Left kidney (tissue), 8 donors: Measurements from ENCODE around the gene TMOD3. TPM values are rescaled to one million over a fixed set of nuclear protein-coding genes. Genes with fewer than 3 reads are reported as not detected.
A peak's percentile ranks its signal among the peaks of the same experiment; 100 is the strongest.
"Not testable (repeated sequence)": the region's sequence is repeated elsewhere in the genome, so short reads cannot be mapped to it uniquely, and the experiment has no call there.

ENCODE experiments used
- DNase-seq: peaks from one replicate; pipeline ENCODE4 v3.0.0-alpha.2; 2013
- long read RNA-seq, 8 donors: transcript quantifications; one replicate each; lab custom pipeline, GENCODE V29; 2026
- polyA plus RNA-seq: library from polyadenylated mRNA; unstranded; fragments of 120-200 nt; gene quantifications from one replicate; pipeline ENCODE4 v1.2.1, GENCODE V29; 2013; ENCODE audit not compliant: insufficient read length

Gene TMOD3
- polyA plus RNA-seq, result 57.7 TPM
- long read RNA-seq, donor 1, full-length matches to known transcripts, result 15 of 102 reads
- long read RNA-seq, donor 1, partial matches to known transcripts, result 81 of 102 reads
- long read RNA-seq, donor 1, other reads (novel, unspliced or antisense), result 6 of 102 reads
- long read RNA-seq, donor 2, full-length matches to known transcripts, result 12 of 90 reads
- long read RNA-seq, donor 2, partial matches to known transcripts, result 72 of 90 reads
- long read RNA-seq, donor 2, other reads (novel, unspliced or antisense), result 6 of 90 reads
- long read RNA-seq, donor 3, full-length matches to known transcripts, result 11 of 48 reads
- long read RNA-seq, donor 3, partial matches to known transcripts, result 37 of 48 reads
- long read RNA-seq, donor 3, other reads (novel, unspliced or antisense), result 0 of 48 reads
- long read RNA-seq, donor 4, result 0 reads
- long read RNA-seq, donor 5, full-length matches to known transcripts, result 10 of 74 reads
- long read RNA-seq, donor 5, partial matches to known transcripts, result 37 of 74 reads
- long read RNA-seq, donor 5, other reads (novel, unspliced or antisense), result 27 of 74 reads
- long read RNA-seq, donor 6, full-length matches to known transcripts, result 9 of 14 reads
- long read RNA-seq, donor 6, partial matches to known transcripts, result 5 of 14 reads
- long read RNA-seq, donor 6, other reads (novel, unspliced or antisense), result 0 of 14 reads
- long read RNA-seq, donor 7, full-length matches to known transcripts, result 17 of 122 reads
- long read RNA-seq, donor 7, partial matches to known transcripts, result 54 of 122 reads
- long read RNA-seq, donor 7, other reads (novel, unspliced or antisense), result 51 of 122 reads
- long read RNA-seq, donor 8, full-length matches to known transcripts, result 2 of 23 reads
- long read RNA-seq, donor 8, partial matches to known transcripts, result 5 of 23 reads
- long read RNA-seq, donor 8, other reads (novel, unspliced or antisense), result 16 of 23 reads

DNA sequence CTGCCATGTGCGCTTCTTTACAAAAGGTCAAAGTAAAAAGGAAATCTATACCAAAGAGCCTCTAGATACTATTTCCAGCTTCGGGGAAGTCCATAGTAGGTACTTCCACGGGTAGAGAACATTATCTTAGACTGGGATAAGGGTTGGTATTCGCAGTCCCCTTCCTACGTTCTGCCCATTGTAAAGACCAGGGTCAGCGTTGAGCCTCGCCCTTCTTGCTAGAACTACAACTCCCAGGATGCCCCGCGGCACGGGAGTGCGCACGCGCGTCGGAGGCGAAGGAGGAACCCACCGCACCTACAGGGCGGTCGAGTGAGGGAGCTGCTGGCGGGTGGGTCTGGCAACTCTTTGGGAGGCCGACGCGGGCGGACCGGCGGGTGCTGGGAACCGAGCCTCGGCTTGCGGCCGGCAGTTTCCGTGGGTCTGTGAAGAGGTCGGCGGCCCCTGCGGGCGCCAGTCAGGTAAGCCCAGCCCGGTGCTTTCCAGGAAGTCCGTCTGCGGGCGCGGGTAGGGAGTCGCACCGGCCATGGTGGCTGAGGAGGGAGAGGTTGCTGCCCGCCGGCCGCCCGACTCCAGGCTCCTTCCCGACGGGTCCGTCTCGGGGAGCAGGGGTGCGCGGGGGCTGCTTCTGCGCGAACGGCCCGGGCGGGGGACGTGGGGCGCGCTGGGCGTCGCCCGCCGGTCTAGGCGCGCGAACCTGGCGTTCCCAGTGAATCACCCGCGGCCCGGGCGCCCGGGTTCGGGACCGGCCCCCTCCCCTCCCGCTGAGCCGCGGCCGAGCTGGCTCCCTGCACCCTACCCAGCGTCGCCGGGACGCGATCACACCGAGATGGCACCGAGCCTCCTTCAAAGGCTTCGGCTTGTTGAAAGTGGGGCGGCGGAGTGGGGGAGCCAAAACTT, at the start of gene TMOD3:
Gene TMOD3 (plus strand): TSS at position 278 of the 900 bp plus-strand sequence. CDS start 33,232 bp downstream, outside the sequence.
- peak; percentile 92 for DNase-seq

DNA sequence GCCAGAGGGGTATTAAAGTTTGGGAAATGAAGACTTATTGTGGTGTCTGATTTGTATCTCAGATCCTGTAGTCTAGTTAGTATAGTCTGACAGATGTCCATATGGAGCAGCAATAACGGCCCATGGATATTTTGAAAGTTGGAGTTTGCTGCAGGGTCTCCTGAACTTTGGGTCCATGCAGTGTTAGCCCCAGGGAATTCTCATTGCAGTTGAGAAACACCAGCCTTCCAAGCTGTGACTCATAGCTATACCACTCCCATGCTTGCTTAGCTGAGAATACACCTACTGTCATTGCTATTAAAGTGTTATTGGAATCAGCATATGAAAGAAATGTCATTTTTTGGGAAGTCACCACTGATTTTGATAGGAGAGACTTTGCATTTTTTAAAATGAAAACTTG, 48.8 kb upstream of the TMOD3 start:
- DNase-seq, result no peak

DNA sequence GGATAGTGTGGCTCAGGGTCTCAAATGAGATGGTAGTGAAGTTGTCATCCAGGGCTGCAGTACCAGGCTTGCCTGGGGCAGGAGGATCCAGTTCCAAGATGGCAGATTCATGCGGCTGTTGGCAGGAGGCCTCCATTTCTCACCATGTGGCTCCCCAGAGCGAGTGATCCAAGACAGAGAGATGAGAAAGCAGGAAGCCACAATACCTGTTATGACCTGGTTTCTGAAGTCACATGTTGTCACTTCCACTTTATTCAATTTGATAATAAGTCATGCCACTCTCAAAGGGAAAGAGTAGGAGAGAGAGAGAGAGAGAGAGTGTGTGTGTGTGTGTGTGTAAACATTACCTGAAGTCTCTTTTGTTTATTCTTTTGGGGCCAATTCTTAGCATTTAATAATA, 47.9 kb upstream of the TMOD3 start:
- DNase-seq, result no peak

DNA sequence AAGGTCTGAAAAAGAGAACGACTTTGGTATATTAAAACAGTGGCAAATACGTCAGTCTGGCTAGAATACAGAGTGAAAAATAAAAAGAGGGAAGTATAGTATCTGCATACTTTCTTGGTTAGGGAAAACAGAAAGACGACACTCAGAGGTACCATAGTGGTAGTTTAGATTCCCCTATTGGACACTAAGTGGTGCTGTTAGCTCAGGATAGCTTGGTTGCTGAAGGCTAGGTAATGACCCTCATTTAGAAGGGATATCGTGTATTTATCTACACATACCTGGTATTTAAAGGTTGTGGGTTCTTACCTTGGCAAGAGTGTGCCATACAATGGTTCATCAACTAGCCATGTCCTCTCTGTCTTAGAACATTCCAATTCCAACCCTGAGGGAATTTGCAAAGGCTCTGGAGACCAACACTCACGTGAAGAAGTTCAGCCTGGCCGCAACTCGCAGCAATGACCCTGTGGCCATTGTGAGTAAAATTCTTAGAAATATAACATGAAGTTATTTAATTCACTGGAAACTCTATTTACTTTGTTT, 47.0 kb upstream of the TMOD3 start:
- no peak for DNase-seq

DNA sequence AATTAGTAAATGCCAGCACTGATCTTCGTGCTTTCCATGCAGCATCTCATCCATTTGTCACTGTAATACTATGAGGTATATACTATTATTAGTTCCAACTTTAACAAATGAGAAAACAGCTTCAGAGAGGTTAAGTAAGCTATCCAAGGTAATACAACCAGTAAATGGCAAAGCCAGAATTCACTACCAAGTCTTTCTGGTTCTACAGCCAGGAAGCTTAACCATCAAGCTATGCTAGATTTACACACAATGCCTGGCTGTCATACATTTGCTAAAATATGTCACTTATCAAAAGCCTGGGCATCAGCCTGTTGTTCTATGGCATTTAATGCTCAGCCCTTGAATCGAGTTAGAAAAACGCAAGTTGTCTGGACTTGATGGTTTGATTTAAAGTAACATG, 45.5 kb upstream of the TMOD3 start:
- no peak for DNase-seq

DNA sequence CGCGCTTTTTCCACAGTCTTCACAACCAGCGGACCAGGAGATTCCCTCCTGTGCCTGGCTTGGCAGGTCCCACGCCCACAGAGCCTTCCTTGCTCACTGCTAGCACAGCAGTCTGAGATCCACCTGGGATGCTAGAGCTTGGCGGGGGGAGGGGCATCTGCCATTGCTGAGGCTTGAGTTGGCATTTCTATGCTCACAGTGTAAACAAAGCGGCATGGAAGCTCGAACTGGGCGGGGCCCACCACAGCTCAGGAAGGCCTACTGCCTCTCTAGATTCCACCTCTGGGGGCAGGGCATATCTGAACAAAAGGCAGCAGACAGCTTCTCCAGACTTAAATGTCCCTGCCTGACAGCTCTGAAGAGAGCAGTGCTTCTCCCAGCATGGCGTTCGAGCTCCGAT, 42.3 kb upstream of the TMOD3 start:
- DNase-seq, result not testable (repeated sequence)

DNA sequence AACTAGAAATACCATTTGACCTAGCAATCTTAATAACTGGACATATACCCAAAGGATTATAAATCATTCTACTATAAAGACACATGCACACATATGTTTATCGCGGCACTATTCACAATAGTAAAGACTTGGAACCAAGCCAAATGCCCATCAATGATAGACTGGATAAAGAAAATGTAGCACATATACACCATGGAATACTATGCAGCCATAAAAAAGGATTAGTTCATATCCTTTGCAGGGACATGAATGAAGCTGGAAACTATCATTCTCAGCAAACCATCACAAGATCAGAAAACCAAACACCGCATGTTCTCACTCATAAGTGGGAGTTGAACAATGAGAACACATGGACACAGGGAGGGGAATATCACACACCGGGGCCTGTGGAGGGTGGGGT, 37.0 kb upstream of the TMOD3 start:
- not testable (repeated sequence) for DNase-seq

DNA sequence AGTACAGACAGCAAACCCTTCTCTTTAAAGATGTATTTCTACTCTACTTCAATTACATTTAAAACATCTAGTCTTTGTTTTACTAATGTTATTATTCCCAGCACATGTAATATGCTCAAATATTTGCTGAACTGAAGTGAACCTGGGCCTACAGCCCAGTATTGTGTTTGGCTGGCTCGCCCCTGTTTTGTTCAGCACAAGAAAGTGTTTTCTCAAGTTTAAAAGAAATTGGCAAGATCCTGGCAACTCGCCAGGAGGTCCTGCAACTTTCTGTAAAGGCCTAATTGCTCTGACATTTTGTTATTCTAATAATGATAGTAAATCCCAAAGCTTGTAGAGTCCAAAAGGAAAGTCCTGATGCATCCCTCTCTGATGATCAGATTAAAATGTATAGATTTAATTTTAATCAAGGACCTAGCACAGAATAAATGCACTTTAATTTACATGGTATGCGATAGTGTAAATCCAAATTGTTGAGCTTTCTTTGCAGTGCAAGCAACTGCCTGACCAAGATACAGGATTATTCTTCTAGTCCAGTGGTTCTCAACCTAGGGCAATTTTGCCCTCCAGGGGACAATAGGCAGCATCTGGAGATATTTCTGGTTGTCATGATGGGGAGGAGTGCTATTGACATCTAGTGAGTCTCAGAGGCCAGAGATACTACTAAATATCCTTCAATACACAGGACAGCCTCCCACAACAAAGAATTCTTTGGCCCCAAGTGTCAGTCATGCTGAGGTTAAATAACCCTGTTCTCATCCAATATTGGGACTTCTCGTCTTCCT, 35.7 kb upstream of the TMOD3 start:
- DNase-seq, result no peak

DNA sequence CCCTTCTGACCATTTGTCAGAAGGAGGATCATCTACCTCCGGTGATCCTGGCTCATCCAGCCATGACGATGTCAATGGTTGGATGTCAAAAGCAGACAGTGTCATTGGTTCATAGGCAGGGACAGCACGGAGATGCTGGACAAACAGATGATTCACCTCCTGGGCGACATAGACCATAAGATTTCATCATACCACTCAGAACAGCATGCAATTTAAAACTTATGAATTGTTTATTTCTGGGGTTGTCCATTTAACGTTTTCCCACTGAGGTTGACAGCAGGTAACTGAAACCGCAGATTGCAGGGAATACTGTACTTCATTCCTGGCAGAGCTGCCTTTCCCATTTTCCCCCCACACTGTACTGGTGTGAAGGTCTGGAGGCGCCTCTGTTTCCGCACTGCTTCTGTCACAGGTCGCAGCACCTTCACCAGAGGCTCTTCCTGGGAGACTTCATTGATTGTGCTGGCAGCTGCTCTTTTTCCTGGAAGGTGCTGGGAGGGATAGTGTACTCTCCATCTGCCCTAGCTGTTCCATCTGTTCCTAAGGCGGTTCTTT, 32.5 kb upstream of the TMOD3 start:
- DNase-seq, result no peak

DNA sequence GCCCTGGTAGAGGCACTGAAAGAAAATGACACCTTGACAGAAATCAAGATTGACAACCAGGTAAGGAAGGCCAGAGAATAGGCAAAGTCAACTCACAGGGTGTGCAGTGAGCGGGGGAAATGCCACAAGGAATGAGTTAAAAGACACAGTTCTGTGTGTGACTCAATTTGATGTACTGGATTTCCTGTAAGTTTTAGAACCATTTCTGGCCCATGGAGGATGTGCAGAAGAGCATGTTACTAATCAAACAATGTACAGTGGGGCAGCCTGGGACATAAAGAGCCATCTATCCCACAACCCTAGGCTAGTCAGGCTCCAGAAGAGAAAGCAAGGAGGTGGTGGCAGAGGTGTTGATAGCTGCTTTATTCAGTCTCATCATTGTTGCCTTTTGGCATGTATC, 31.2 kb upstream of the TMOD3 start:
- no peak for DNase-seq

DNA sequence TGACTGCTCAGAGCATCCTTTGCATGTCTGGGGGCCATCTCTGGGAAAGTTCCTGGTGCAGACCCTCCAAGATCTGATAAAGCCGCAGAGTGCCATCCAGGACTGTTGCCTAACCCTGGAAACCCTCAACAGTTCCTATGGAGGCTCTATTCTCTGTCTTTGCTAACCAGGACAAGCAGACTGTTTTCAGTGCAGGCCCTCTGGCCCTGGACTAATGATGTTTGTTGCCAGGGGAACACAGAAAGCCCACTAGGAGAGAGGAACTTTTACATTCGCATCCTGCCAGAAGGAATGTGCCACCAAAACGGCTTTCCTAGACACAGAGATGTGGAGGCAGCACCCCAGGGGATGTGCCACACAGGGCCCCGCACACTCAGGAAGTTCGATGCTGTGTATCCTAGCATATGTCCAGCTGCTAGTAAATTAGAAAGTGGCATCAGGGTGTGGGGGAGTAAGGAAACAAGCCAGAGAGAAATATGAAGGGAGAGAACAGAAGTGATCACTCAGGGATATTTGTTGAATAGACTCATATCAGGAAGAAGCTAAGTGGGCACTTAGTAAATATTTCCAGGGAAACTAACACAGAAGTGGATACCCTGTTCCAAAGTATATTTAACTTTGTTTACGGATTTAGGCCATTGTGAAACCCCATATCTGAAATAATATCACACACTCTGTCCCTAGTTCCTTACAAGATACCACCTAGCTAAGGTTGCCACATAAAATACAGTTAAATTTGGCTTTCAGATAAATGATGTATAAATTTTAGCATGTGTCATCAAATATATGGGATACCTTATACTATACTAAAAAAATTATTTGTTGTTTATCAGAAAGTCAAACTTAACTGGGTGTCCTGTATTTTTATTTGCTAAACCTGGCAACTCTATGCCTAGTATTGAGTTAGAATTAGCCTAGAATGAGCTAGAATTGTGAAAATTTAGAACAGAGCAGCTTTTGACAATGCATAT, 29.9 kb upstream of the TMOD3 start:
- DNase-seq, result no peak

DNA sequence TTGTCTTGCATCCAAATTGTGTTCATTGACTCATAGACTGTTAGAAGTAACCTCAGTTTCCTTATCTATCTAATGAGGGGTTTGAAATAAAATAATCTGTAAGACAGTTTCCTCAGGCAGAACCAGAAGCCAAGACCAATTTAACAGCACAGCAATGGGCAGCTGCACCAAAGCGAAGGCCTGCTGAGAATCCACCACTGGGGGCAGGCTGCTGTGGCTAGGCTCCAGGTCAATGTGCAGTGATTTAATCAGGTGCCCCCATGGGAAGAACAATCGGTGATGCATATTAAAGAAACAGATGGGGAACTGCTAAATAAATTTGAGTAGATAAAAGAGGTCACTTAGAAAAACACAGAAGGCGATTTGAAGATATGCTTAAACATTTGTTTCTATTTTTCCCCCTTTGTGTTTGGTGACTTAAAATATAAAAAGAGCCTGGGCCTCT, 28.0 kb upstream of the TMOD3 start:
- no peak for DNase-seq

DNA sequence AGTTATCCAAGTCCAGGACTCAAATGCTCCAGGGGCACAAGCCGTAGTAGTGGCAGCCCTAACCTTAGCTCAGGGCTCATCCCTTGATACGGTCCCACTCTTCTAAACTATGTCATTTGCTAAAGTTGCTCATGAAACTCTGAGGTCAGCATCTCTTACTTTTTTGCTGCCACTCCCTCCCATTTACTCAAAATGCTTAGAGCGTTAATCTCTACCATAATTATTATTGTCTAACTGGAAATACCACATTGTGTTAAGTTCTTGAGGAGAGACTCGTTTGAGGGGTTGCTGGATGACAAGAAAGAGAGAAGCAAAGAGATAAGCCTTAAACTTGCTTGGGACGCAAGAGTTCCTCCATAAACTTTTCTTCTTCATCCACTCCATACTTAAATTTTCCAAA, 26.9 kb upstream of the TMOD3 start:
- DNase-seq, result no peak

DNA sequence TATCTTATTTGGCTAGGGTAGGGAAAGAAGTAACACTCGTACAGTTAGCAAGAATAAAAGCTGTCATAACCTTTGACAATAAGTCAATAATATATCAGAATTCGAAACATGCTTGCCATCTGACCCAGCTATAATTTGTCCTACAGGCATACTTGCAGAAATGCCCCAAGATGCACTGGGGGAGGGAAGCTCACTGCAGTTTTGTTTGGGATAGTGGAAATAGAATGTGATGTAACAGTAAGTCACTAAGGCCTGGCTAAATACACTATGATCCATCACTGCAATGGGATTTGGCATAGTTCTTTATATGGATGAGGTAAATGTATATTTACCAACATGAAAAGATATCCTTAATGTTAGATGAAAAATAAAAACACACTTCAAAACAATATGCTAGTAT, 25.5 kb upstream of the TMOD3 start:
- DNase-seq, result no peak

DNA sequence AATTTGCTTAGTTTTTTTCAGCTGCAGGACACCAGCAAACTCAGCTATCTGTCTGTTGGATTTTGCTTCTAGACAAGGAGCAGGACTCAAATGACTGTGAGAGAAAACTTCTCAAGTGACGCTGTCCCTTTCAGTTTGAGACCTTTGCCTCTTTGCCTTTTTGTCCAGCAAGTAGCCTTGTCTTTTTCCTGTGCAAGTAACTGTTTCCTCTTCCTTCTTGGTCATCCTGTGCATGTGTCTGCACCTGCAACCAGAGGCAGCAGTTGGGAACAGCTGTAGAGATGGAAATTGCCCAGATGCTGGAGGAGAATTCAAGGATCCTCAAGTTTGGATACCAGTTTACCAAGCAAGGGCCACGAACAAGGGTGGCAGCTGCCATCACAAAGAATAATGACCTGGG, 23.3 kb upstream of the TMOD3 start:
- no peak for DNase-seq

DNA sequence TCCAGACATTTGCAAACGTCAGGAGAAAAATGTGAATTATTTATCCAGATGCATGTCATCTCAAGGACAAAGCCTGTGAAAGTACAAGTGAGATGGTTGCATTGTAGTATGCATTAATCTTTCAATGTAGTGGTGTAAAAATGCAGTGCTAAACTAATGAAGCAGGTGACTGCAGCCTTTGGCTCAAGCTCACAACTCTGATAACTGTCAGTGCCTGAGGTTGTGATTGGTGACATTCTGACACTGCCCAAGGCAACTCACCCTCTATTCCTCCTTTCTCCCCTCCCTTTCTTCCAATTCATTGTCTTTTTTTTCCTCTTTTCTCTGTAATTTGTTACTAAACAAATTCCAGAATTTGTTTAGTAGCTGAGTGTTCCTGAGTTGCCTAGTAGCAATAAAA, 20.0 kb upstream of the TMOD3 start:
- DNase-seq, result no peak

DNA sequence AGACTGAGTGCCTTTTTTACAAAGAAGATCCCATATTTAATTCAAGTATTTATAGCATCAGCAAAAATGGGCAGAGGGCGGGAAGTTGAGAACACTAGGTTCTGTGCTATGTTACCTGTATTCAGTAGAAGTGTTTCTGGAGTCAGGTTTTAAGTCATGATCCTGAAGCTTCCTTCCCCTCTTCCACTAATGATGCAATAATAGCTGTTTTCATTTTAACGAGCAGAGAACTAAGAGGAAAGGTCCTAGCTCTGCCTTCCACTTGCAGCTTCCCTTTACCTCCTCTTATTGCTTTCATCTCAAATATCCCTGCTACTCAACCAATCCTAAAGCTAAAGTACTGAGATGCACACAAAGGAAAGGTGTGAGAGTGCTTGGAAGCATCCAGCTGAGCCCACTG, 16.9 kb upstream of the TMOD3 start:
- no peak for DNase-seq

DNA sequence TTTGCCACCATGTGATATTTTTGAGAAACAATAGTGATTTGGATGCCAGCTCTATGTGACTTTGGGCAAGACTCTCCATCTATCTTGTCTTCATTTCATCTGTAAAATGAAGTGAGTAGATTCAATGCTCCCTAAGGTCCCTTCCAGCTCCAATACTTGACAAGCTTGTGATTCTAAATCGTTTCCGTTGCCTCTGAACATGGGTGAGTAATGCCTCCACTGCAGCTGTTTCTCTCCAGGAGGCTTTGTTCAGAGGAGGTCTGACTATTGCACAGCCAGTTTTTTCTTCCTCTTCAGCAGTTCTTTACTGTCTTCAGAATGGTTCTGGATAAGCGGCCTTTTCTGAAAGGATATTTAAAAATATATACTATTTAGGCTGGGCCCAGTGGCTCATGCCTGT, 14.8 kb upstream of the TMOD3 start:
- DNase-seq, result no peak

DNA sequence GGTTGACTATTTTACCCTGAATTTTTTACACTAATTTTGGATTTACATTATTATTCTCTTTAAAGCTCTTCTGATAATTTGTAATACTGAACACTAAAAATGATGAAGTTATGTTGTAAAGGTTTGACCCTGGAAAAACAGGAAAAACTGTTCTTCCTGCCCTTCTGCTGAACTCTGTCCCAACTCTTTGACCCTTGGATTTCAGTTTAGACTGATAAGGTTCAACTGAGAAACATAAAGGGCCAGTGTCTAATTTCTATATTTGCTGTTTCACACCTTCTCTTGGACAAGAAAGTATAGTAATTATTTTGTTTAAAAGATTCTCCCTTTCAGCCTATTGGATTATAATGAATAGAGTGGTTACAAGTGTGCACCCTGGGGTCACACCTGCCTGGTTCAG, 12.8 kb upstream of the TMOD3 start:
- no peak for DNase-seq
